Measurements from ENCODE around the gene TSHZ2.

TSHZ2 gene

GRCh38 chr20:53294804-53295203 is 322.6 kb downstream of the TSHZ2 start:
- H3K4me3 ChIP-seq (ENCODE audit: low read depth, low read length) = no peak overlapping the region
- no peak for TF ChIP-seq CTCF (IDR thresholded peaks at IDR 0.05; ENCODE audit: insufficient read depth, low read length, missing control alignments)
- ChIA-PET CTCF (no interaction called here), POLR2A (no interaction called here)
- DNase-seq (ENCODE audit: low read depth, low spot score) = no peak

GRCh38 chr20:53296025-53296424 is 323.9 kb downstream of the TSHZ2 start:
- no peak overlapping the region for H3K4me3 ChIP-seq (ENCODE audit: low read depth, low read length)
- no peak for DNase-seq (ENCODE audit: low read depth, low spot score)
- POLR2A ChIA-PET = no interaction called here
- no peak for TF ChIP-seq CTCF (IDR thresholded peaks at IDR 0.05; ENCODE audit: insufficient read depth, low read length, missing control alignments)
- CTCF ChIA-PET = no interaction called here

- no peak overlapping the region for H3K4me3 ChIP-seq (ENCODE audit: low read depth, low read length)
- DNase-seq (ENCODE audit: low read depth, low spot score) = no peak
- ChIA-PET CTCF (no interaction called here), POLR2A (no interaction called here)
- no peak for TF ChIP-seq CTCF (IDR thresholded peaks at IDR 0.05; ENCODE audit: insufficient read depth, low read length, missing control alignments)
Observed at GRCh38 chr20:53296451-53297153, 324.4 kb downstream of the TSHZ2 start.

- no peak for TF ChIP-seq CTCF (IDR thresholded peaks at IDR 0.05; ENCODE audit: insufficient read depth, low read length, missing control alignments)
- DNase-seq (ENCODE audit: low read depth, low spot score) = no peak
- H3K4me3 ChIP-seq (ENCODE audit: low read depth, low read length) = no peak overlapping the region
- ChIA-PET CTCF (no interaction called here), POLR2A (no interaction called here)
Observed at GRCh38 chr20:53297154-53297529, 325.0 kb downstream of the TSHZ2 start.

- TF ChIP-seq CTCF (IDR thresholded peaks at IDR 0.05; ENCODE audit: insufficient read depth, low read length, missing control alignments) = no peak
- CTCF ChIA-PET = no interaction called here
- DNase-seq (ENCODE audit: low read depth, low spot score) = no peak
- POLR2A ChIA-PET = no interaction called here
- no peak overlapping the region for H3K4me3 ChIP-seq (ENCODE audit: low read depth, low read length)
Observed at GRCh38 chr20:53298260-53298659, 326.1 kb downstream of the TSHZ2 start.

- CTCF ChIA-PET = no interaction called here
- TF ChIP-seq CTCF (IDR thresholded peaks at IDR 0.05; ENCODE audit: insufficient read depth, low read length, missing control alignments) = no peak
- H3K4me3 ChIP-seq (ENCODE audit: low read depth, low read length) = no peak overlapping the region
- DNase-seq (ENCODE audit: low read depth, low spot score) = no peak
- POLR2A ChIA-PET = no interaction called here
Observed at GRCh38 chr20:53298911-53299310, 326.8 kb downstream of the TSHZ2 start.

Data from AG04449 (cell line).